ENCODE data around the gene TMEM63B.

GRCh38 chr6:44182911-44183390 is 55.6 kb downstream of the TMEM63B start:
- TF ChIP-seq ESRRG (CRISPR knock-in tag; IDR thresholded peaks at IDR 0.05) (no peak), ZFP30 (CRISPR knock-in tag; IDR thresholded peaks at IDR 0.05) (no peak), TSHZ2 (CRISPR knock-in tag; IDR thresholded peaks at IDR 0.05) (no peak), RARB (CRISPR knock-in tag; IDR thresholded peaks at IDR 0.05) (no peak), ZFP3 (CRISPR knock-in tag; IDR thresholded peaks at IDR 0.05) (no peak), ARNTL (CRISPR knock-in tag; IDR thresholded peaks at IDR 0.05; ENCODE audit: borderline replicate concordance, low read depth) (no peak), SNAI2 (CRISPR knock-in tag; IDR thresholded peaks at IDR 0.05) (no peak)

Data from SK-N-SH treated with all-trans-retinoic acid at 6 μM for 48 hours (cell line).